H1 (cell line): Measurements from ENCODE around the gene TGFB2. TPM values are rescaled to one million over a fixed set of nuclear protein-coding genes. Genes with fewer than 3 reads are reported as not detected.

Experiments
- CTCF ChIA-PET: fragments of 300-600 bp; sonication (Branson Sonifier 250); formaldehyde crosslinking; loops from one replicate; lab custom pipeline; 2021; ENCODE audit not compliant: partially characterized antibody; lab: Charles Lee
- POLR2A ChIA-PET: fragments of 300-600 bp; sonication (Branson Sonifier 250); formaldehyde crosslinking; loops from one replicate; lab custom pipeline; 2021; ENCODE audit warnings: inconsistent platforms; ENCODE audit not compliant: partially characterized antibody; lab: Charles Lee
- DNase-seq, 2 experiments: peaks; one replicate each; pipeline versions ENCODE4 v3.0.0 to v3.0.0-alpha.2; 2010 to 2022; ENCODE audit warnings: low spot score in 2 of 2, low read depth in 1 of 2, mixed read lengths in 1 of 2
- FAIRE-seq: peaks from 2 replicates; lab custom pipeline; 2011; peaks lifted over from hg19 to GRCh38; lab: Jason Lieb, UNC
- H2AFZ ChIP-seq: 2 replicates; pipeline ENCODE4 v1.8.1; 2012; ENCODE audit warnings: low read length, inconsistent platforms
- H2AK5ac ChIP-seq: 2 replicates; pipeline ENCODE4 v1.6.1; 2013; ENCODE audit warnings: low read depth, low read length
- H2BK120ac ChIP-seq: replicated peaks from 2 replicates; pipeline ENCODE3; 2013; ENCODE audit warnings: low read depth, low read length, inconsistent platforms
- H2BK12ac ChIP-seq: 2 replicates; pipeline ENCODE4 v1.6.1; 2013; ENCODE audit warnings: low read depth, low read length
- H2BK15ac ChIP-seq: 2 replicates; pipeline ENCODE4 v1.6.1; 2013; ENCODE audit warnings: low read length
- H2BK20ac ChIP-seq: 2 replicates; pipeline ENCODE4 v1.6.1; 2013; ENCODE audit warnings: low read length
- H2BK5ac ChIP-seq: 2 replicates; pipeline ENCODE4 v1.6.1; 2013; ENCODE audit warnings: low read depth, low read length
- H3K14ac ChIP-seq: 2 replicates; pipeline ENCODE4 v1.6.1; 2013; ENCODE audit warnings: inconsistent platforms; ENCODE audit not compliant: insufficient read length
- H3K18ac ChIP-seq: 2 replicates; pipeline ENCODE4 v1.6.1; 2013; ENCODE audit warnings: low read length; ENCODE audit errors: extremely low read depth
- H3K23ac ChIP-seq: 2 replicates; pipeline ENCODE4 v1.6.1; 2013; ENCODE audit warnings: inconsistent platforms; ENCODE audit not compliant: insufficient read length
- H3K23me2 ChIP-seq: 2 replicates; pipeline ENCODE4 v1.6.1; 2013; ENCODE audit warnings: low read depth, low read length
- H3K27ac ChIP-seq: 2 replicates; pipeline ENCODE4 v1.6.1; 2011; ENCODE audit warnings: low read depth, low read length, inconsistent platforms
- H3K27me3 ChIP-seq, 4 experiments: replicated peaks in 1 of 4; 1 replicate in 1 of 4; 2 replicates in 3 of 4; pipeline versions ENCODE4 v1.6.1 to v1.8.1; 2011 to 2013; ENCODE audit warnings: low read length in 3 of 4, mild to moderate bottlenecking in 3 of 4, inconsistent platforms in 2 of 4, mixed read lengths in 2 of 4, moderate library complexity in 1 of 4; ENCODE audit not compliant: control insufficient read depth in 3 of 4, insufficient read depth in 3 of 4; ENCODE audit errors: extremely low read depth in 1 of 4
- H3K36me3 ChIP-seq, 4 experiments: 2 replicates each; pipeline versions ENCODE4 v1.6.1 to v1.8.1; 2011 to 2013; ENCODE audit warnings: mild to moderate bottlenecking in 4 of 4, low read length in 3 of 4, moderate library complexity in 2 of 4, control low read depth in 1 of 4, inconsistent platforms in 1 of 4; ENCODE audit not compliant: insufficient read depth in 4 of 4, control insufficient read depth in 2 of 4
- H3K4ac ChIP-seq: replicated peaks from 2 replicates; pipeline ENCODE3; 2013; ENCODE audit warnings: low read length, low read depth, mixed read lengths, inconsistent platforms; ENCODE audit not compliant: insufficient read length
- H3K4me1 ChIP-seq, 4 experiments: replicated peaks in 1 of 4; 1 replicate in 1 of 4; 2 replicates in 3 of 4; pipeline versions ENCODE4 v1.6.1 to v1.8.1; 2011 to 2013; ENCODE audit warnings: low read length in 3 of 4, inconsistent platforms in 2 of 4, mixed read lengths in 1 of 4; ENCODE audit not compliant: insufficient read depth in 4 of 4, control insufficient read depth in 3 of 4
- H3K4me2 ChIP-seq, 2 experiments: 2 replicates each; pipeline versions ENCODE4 v1.6.1 to v1.8.1; 2011 to 2013; ENCODE audit warnings: low read depth in 2 of 2, low read length in 2 of 2, control low read depth in 1 of 2, inconsistent platforms in 1 of 2, mild to moderate bottlenecking in 1 of 2; ENCODE audit not compliant: insufficient read depth in 1 of 2
- H3K4me3 ChIP-seq, 4 experiments: fragments of 200-600, 300-600 bp in 1 of 4; sonication (generic), shearing (Covaris generic), sonication (Bioruptor Twin) in 1 of 4; 2 replicates each; pipeline versions ENCODE4 v1.5.1 to v1.8.1; 2011 to 2016; ENCODE audit warnings: low read length in 4 of 4, low read depth in 3 of 4, control low read depth in 2 of 4, inconsistent platforms in 2 of 4, mild to moderate bottlenecking in 2 of 4, mixed read lengths in 1 of 4, moderate library complexity in 1 of 4; ENCODE audit not compliant: insufficient read depth in 2 of 4; ENCODE audit errors: extremely low read depth in 1 of 4
- H3K56ac ChIP-seq: replicated peaks from 2 replicates; pipeline ENCODE3; 2013; ENCODE audit warnings: low read depth, mild to moderate bottlenecking, mixed read lengths, low read length, inconsistent platforms; ENCODE audit not compliant: insufficient read length
- H3K79me1 ChIP-seq: 2 replicates; pipeline ENCODE4 v1.6.1; 2013; ENCODE audit warnings: low read depth, low read length, control low read depth
- H3K79me2 ChIP-seq, 2 experiments: 2 replicates each; pipeline versions ENCODE4 v1.6.1 to v1.8.1; 2012 to 2013; ENCODE audit warnings: low read length in 2 of 2, mild to moderate bottlenecking in 2 of 2, inconsistent platforms in 1 of 2; ENCODE audit not compliant: insufficient read depth in 2 of 2, control insufficient read depth in 1 of 2
- H3K9ac ChIP-seq, 4 experiments: replicated peaks in 1 of 4; 1 replicate in 1 of 4; 2 replicates in 3 of 4; pipeline versions ENCODE4 v1.6.1 to v1.8.1; 2011 to 2013; ENCODE audit warnings: low read depth in 3 of 4, low read length in 3 of 4, control low read depth in 2 of 4, mild to moderate bottlenecking in 2 of 4, moderate library complexity in 2 of 4, inconsistent platforms in 1 of 4; ENCODE audit errors: extremely low read depth in 1 of 4
- H3K9me3 ChIP-seq, 2 experiments: 2 replicates each; pipeline versions ENCODE4 v1.6.1 to v1.8.1; 2012 to 2013; ENCODE audit warnings: mild to moderate bottlenecking in 2 of 2, moderate library complexity in 2 of 2, control low read depth in 1 of 2, inconsistent platforms in 1 of 2, low read depth in 1 of 2, low read length in 1 of 2, mixed read lengths in 1 of 2; ENCODE audit not compliant: insufficient read depth in 2 of 2
- H4K20me1 ChIP-seq, 2 experiments: replicated peaks in 1 of 2; 2 replicates each; pipeline versions ENCODE3 to v1.8.1; 2011 to 2013; ENCODE audit warnings: inconsistent platforms in 2 of 2, low read length in 2 of 2, mild to moderate bottlenecking in 1 of 2; ENCODE audit not compliant: insufficient read depth in 2 of 2, control insufficient read depth in 1 of 2
- H4K5ac ChIP-seq: 2 replicates; pipeline ENCODE4 v1.6.1; 2013; ENCODE audit warnings: low read length, low read depth, mixed read lengths, inconsistent platforms; ENCODE audit not compliant: insufficient read length
- H4K8ac ChIP-seq: 2 replicates; pipeline ENCODE4 v1.8.0; 2013; ENCODE audit warnings: mild to moderate bottlenecking, moderate library complexity, low read length, inconsistent platforms; ENCODE audit not compliant: insufficient read depth; ENCODE audit errors: extremely low read depth
- H4K91ac ChIP-seq: replicated peaks from 2 replicates; pipeline ENCODE3; 2013; ENCODE audit warnings: low read length, mixed read lengths, inconsistent platforms; ENCODE audit not compliant: insufficient read length
- JUN ChIP-seq: IDR thresholded peaks from 2 replicates; pipeline ENCODE4 v1.6.1; 2011; ENCODE audit warnings: low read depth, mild to moderate bottlenecking, improper control_type of control experiment, low read length
- MAX ChIP-seq: IDR thresholded peaks from 2 replicates; pipeline ENCODE4 v1.6.1; 2012; ENCODE audit warnings: inconsistent platforms
- WGBS, 2 experiments: shearing (Covaris generic) in 1 of 2; methylation state at CpG; one replicate each; pipeline versions ENCODE4 v1.1.6 to v1.1.7; 2013 to 2015; ENCODE audit warnings: low lambda C conversion rate in 2 of 2, mixed read lengths in 2 of 2, inconsistent platforms in 1 of 2, low coverage in 1 of 2, missing lambda C conversion rate in 1 of 2; ENCODE audit not compliant: insufficient replicate concordance in 2 of 2, insufficient coverage in 1 of 2, insufficient read length in 1 of 2; ENCODE audit errors: extremely low coverage in 1 of 2, missing lambda C conversion rate in 1 of 2; 5-methylcytosine and 5-hydroxymethylcytosine counted together
- polyA plus RNA-seq, 7 experiments: library from polyadenylated mRNA; depleted of rRNA in 3 of 7; stranded (reverse) in 5 of 7; unstranded in 2 of 7; fragments of >200 nt in 5 of 7; fragments of 200-250 nt in 2 of 7; gene quantifications; 1 replicate in 5 of 7; 2 replicates in 1 of 7; 4 replicates in 1 of 7; pipeline versions ENCODE4 v1.2.1 to v1.2.3, GENCODE V29; 2011 to 2013; ENCODE audit warnings: missing spikeins in 2 of 7, mixed read lengths in 2 of 7
- total RNA-seq: library from RNA; stranded (reverse); fragmentation: NEBNext Ultra II Directional; extraction: Animal tissue kit (Norgen Biotek cat#: 25700); gene quantifications from 2 replicates; pipeline ENCODE4 v1.2.1, GENCODE V29; 2021

The TGFB2 gene
- total and polyA plus RNA-seq, 2 of the 8 experiments (the other 6 are each of a cell fraction or from before 2014, with no cell fraction given), result 0.26 to 0.84 TPM

GRCh38 chr1:218411101-218411500 lies 66.0 kb downstream of the TGFB2 start:
- POLR2A ChIA-PET, result no interaction called here
- WGBS, 2 experiments, result 82% methylated on average over 1 of the region's 1 CpG; no CpG with 5 or more reads in 1 of the 2 experiments

More at GRCh38 chr1:218411101-218411500, 66.0 kb downstream of the TGFB2 start:
- Histone ChIP-seq H2BK15ac (no peak overlapping the region), H2BK5ac (no peak overlapping the region), H4K20me1 (no peaks in the 10 kb centered on the region), H3K9me3 (no peaks in the 10 kb centered on the region), H2BK20ac (no peak overlapping the region), H4K5ac (no peak overlapping the region), H2AK5ac (no peak overlapping the region), H3K79me1 (no peaks in the 10 kb centered on the region), H3K18ac (no peak overlapping the region), H2BK120ac (no peak overlapping the region), H3K23me2 (no peaks in the 10 kb centered on the region), H3K36me3 (no peaks in the 10 kb centered on the region), H2BK12ac (no peak overlapping the region), H4K8ac (no peak overlapping the region), H3K4me3 (no peak overlapping the region), H3K27me3 (no peaks in the 10 kb centered on the region), H3K23ac (no peak overlapping the region), H3K4me1 (no peaks in the 10 kb centered on the region), H3K4ac (no peak overlapping the region), H3K79me2 (no peaks in the 10 kb centered on the region), H4K91ac (no peak overlapping the region), H3K56ac (no peak overlapping the region), H2AFZ (no peak overlapping the region), H3K27ac (no peak overlapping the region), H3K4me2 (no peak overlapping the region), H3K9ac (no peak overlapping the region), H3K14ac (no peak overlapping the region)
- DNase-seq, result no peak
- FAIRE-seq, result no peak
- CTCF ChIA-PET, result interaction anchor here (1.5 kb wide), 1 partner anchor 48 kb away, joined by 3 read pairs; no protein-coding TSS in a partner anchor
- no peak for TF ChIP-seq JUN
- TF ChIP-seq MAX, result no peak
